NCI-H1436 treated with DMSO at 0.1 percent for 48 hours (cell line): ENCODE data around the gene NKX6-1.

Experiments used
- DNase-seq: peaks from one replicate; lab custom pipeline; 2025; lab: John Stamatoyannopoulos, UW

The NKX6-1 gene

GRCh38 chr4:84498935-84499623, at the start of gene NKX6-1:
Gene NKX6-1 (minus strand): TSS chr4:84499292. CDS start chr4:84498228, 1,064 bp downstream.
- DNase-seq = peak; percentile 71

DNA sequence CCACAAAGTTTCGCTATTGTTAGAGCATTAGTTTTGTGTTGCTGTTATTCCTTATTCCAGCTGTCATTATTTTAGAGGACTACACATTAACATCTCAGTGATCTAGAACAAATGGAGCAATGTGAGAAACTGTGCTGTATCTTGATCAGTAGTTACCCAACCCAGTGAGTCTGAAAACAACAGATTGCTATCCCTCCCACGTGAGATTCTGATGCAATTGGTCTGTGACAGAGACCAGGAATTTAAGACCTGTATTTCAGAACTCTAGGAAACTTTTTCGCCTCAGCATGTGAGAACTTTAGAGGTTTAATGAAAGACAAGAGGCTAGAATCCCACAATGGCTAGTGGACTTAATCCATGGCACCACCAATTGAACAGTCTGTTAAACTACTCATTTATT, 48.1 kb upstream of the NKX6-1 start:
- DNase-seq = no peak

- no peak for DNase-seq
These were observed 46.0 kb upstream of the NKX6-1 start for GRCh38 chr4:84545093-84545492.

DNA sequence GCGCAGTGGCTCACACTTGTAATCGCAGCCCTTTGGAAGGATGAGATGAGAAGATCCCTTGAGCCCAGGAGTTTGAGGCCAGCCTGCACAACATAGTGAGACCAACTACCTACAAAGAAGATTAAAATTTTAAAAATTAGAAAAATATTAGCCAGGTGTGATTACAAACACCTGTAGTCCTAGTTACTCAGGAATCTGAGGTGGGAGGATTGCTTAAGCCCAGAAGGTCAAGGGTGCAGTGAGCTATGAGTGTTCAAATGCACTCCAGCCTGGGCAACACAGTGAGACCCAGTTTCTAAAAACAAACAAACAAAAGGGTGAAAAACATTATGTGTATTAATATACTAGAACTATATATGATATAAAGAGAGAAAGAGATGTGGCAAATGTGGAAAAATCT, 36.8 kb upstream of the NKX6-1 start:
- DNase-seq = no peak

GRCh38 chr4:84531689-84532088, 32.6 kb upstream of the NKX6-1 start:
- DNase-seq = no peak

DNA sequence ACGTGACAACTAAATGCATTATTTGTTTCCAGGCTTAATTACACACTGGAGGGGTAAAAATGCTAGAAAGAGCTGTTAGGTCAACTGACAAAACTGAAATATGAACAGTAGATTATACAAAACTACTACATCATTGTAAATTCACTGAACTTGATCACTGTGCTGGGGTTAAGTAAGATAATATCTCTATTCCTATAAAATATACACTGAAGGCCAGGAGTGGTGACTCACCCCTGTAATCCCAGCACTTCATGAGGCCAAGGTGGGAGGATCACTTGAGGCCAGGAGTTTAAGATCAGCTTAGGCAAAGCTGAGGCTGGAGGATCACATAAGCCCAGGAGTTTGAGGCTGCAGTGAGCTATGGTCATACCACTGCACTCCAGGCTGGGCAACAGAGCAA, 31.8 kb upstream of the NKX6-1 start:
- DNase-seq = no peak

- no peak for DNase-seq
These were observed 31.4 kb upstream of the NKX6-1 start for GRCh38 chr4:84530454-84530853.

- no peak for DNase-seq
These were observed 30.2 kb upstream of the NKX6-1 start for GRCh38 chr4:84529169-84529751.

DNA sequence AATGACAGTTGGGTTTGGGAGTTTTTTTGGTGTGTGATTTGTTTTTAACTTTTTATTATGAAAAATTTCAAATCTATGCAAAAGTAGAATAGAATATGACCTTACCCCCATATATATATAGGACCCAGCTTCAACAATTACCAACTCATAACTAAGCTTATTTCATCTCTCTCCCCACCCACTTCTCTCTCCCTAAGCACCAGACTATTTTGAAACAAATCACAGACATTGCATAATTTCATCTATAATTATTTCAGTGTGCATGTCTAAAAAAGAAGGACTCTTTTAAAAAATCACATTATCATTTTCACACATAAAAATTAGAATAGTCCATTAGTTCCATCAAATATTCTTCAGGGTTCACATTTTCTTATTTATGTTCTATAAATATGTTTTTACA, 28.3 kb upstream of the NKX6-1 start:
- DNase-seq = no peak

- DNase-seq = no peak
These were observed 16.0 kb upstream of the NKX6-1 start for GRCh38 chr4:84515075-84515474.

DNA sequence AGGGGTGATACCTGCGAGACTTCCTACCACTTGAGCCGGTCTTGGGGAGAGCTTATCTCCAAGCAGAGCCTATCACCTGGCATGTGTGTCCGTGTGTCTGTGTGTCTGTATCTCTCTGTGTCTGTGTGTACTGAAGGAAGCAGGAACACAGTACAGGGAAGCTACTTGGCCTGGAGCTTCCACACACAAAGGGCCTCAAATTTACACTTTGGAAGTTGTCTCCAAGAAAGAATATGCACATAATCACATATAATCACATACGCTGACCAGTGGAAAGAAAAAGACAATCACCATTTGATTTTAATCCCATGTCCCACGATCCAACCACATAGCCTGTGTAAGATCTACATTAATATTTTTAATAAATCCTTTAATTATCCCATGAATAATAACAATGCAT, 13.2 kb upstream of the NKX6-1 start:
- no peak for DNase-seq

- no peak for DNase-seq
These were observed 12.6 kb upstream of the NKX6-1 start for GRCh38 chr4:84511703-84512102.

DNA sequence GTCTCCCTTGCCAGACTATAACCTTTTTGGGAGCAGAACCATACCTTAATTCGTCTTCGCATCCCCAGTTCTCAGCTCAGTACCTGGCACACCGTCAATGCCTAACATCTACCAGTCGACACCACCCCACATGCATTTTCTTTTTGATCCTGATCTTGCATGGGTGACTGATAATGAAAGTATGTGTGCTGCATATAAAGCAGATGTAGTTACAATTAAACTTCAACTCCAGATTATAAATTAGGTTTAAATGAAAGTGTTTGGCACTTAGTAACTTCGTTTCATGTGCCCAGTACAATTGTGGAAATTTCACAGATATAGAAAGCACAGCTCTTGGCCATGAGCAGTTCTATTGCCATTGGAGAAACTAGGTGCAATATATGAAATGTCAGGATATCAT, 8.8 kb upstream of the NKX6-1 start:
- DNase-seq = no peak

GRCh38 chr4:84504821-84505220, 5.7 kb upstream of the NKX6-1 start:
- no peak for DNase-seq

DNA sequence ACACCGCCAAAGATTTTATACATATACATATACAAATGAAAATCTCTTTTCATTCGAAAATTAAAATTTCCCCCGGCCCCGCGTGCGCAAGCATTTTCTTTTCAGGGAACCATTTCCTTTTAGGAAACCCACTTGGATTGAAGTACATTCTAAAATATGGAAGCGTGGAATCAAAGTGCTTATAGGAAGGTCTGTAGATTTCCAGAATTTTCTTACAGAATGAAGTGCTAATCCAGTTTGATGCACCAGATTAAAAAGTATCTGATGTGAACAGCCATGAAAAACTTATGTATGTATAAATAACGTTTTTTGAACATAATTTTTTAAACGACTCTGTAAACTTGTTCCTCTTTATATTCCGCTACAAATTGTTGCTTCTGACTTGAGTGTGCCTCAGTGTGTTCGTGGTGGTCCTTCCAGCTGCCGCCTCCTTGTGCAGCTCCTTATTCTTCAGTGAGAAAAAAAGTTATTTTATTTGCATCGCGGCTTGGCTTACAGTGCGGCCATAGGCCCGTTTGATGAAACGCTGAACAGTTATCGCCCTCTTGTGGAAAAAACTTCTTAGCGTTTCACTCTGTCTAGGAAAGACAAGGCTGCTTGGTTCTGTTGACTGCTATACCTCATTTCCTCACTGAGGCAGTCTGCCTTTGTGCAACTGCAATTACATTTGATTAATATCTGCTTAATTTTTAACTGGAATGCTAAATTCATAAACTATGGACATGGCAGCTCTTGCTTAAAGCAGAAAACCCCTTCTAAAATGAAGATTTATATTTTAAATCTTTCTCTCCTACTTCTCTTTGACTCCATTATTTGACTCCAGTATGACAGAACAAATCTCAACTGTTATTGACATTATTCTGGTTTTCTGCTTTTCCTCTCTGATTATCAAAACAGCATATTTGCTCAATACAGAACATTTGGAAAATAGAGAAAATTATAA, 4.7 kb upstream of the NKX6-1 start:
- DNase-seq = peak; percentile 64

DNA sequence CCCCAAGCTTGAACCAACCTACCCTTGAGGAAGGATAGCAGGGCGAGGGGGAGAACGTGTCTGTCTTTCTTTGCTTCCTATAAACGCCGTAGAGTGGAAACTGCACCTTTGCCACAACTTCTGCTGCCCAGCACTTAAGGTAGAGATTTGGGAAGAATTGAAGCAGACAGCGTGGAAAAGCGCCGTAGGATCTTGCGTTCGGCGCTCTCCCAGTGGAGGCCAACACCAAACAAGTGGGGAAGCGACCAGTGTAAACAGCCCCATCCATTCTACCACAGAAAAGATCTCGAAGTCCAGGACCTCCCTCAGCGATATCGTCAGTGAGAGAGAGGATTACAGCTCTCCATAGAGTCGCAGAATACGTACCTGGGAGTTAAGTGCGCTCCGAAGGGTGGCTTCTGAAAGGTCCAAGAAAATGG, 3.9 kb upstream of the NKX6-1 start:
- DNase-seq = no peak

DNA sequence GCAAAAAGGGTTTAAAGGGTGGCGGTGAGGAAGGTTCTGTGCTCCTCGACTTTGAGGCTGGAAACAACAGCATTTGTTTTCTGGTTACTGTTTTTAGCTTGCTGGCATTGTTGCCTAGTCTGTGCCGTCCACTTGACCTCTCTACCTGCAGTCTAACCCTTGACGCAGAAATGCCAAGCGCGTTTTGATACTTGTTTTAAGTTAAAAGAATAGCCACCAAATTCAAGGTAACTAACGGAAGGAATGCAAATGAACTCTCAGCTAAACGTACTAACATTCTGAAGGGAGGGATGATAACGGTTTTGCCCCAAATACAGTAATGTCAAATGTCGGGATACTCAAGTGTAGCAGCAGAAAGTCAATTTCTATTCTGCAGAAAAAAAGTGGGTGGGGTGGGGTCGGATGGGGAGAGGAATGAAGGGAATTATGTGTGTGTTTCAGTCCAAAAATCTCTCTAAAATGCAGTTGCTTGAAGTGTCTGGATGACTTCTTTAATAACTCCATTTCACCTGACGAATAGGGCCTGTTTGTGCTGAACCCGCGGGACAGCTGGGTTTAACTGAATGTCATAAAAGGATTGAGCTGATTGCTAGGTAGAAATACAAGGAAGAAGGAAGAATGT, 3.4 kb upstream of the NKX6-1 start:
- DNase-seq = no peak

DNA sequence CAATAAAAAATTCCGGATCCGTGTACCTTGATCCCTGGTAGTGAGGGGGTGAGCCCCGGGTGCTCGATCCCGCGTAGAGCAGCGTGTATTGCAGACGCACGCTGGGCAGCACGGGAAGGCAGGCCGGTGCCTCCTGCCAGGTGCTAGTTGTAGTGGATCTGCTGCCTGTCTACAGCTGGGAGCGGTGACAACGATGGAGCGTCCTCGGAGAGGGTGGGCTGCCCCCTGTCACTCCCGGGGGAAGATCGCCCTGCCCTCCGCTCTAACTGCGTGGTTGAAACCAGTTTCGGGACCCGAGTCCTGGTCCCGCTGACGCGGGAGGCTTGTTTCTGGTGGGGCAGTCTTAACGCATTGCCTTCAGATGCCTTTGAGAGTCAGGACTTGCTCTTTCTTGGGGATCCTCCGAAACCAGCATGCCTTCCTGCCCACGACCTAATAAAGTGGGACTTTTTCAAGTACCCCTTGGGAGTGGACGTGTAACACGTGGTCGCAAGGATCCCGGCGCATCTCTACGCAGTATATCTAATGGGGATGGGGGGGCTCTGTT, 2.7 kb upstream of the NKX6-1 start:
- DNase-seq = no peak

- no peak for DNase-seq
These were observed 2.1 kb upstream of the NKX6-1 start for GRCh38 chr4:84501202-84501503.

- no peak for DNase-seq
These were observed 1.5 kb upstream of the NKX6-1 start for GRCh38 chr4:84500386-84501201.

DNA sequence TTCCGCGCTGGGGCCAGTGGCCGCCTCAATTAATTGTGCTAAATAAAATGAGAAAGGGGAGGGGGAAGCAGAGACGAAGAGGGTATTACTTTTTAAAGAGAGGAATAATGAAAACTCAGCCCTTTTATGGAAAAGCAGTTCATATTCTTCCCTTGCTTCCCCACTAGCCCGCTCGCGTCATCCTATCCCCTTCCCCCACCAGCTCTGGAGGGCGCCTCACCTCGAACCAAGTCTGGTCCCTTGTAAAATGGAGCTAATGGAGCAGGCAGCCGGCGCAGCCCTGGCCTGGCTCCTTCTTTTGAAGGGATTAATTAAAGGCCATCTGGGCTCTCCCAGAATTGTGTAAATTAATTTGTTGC, 511 bp upstream of the NKX6-1 start:
- no peak for DNase-seq
